B cell (primary cell): Measurements from ENCODE around the gene C5AR1. TPM values are rescaled to one million over a fixed set of nuclear protein-coding genes. Genes with fewer than 3 reads are reported as not detected.

ENCODE experiments used
- ATAC-seq: fragments of 200-7000 bp; cut with Tn5 transposase; one replicate; pipeline ENCODE4 v1.10.0; 2021; ENCODE audit warnings: low read depth, mild to moderate bottlenecking, moderate number of reproducible peaks, moderate library complexity
- CTCF ChIA-PET: fragments of 350-600 bp; sonication (Branson Sonifier 250); formaldehyde crosslinking; loops from one replicate; lab custom pipeline; 2021; ENCODE audit warnings: antibody characterized with exemption, inconsistent platforms; lab: Charles Lee
- POLR2A ChIA-PET: fragments of 350-600 bp; sonication (Branson Sonifier 250); formaldehyde crosslinking; loops from one replicate; lab custom pipeline; 2021; ENCODE audit warnings: antibody characterized with exemption; lab: Charles Lee
- DNase-seq: peaks from one replicate; pipeline ENCODE4 v3.0.0; 2013
- H2AFZ ChIP-seq: 2 replicates; pipeline ENCODE4 v1.6.1; 2012; ENCODE audit warnings: mild to moderate bottlenecking, low read depth, low read length; ENCODE audit not compliant: insufficient read depth, poor library complexity, severe bottlenecking
- H3K27ac ChIP-seq, 2 donors: 1 replicate in 1 of 2; 2 replicates in 1 of 2; pipeline ENCODE4 v1.5.1; 2012 to 2013; ENCODE audit warnings: low read length in 2 of 2, mild to moderate bottlenecking in 2 of 2, moderate library complexity in 1 of 2
- H3K27me3 ChIP-seq, 4 experiments: fragments of 200-600 bp in 1 of 4; sonication (generic) in 1 of 4; replicated peaks in 1 of 4; 1 replicate in 2 of 4; 2 replicates in 2 of 4; pipeline versions ENCODE4 v1.6.1 to v1.7.0; 2013 to 2016; ENCODE audit warnings: low read length in 3 of 4, mild to moderate bottlenecking in 2 of 4, mixed read lengths in 1 of 4, moderate library complexity in 1 of 4; ENCODE audit not compliant: insufficient read depth in 4 of 4, control insufficient read depth in 3 of 4; ENCODE audit errors: control extremely low read depth in 1 of 4
- H3K36me3 ChIP-seq, 2 experiments: replicated peaks in 1 of 2; 1 replicate in 1 of 2; 2 replicates in 1 of 2; pipeline versions ENCODE4 v1.6.1 to v1.7.1; 2013; ENCODE audit warnings: low read length in 1 of 2; ENCODE audit not compliant: insufficient read depth in 2 of 2, control insufficient read depth in 1 of 2; ENCODE audit errors: control extremely low read depth in 1 of 2, extremely low read depth in 1 of 2
- H3K4me1 ChIP-seq, 2 donors: fragments of 200-600 bp in 1 of 2; sonication (generic) in 1 of 2; 1 replicate in 1 of 2; 2 replicates in 1 of 2; pipeline versions ENCODE4 v1.5.1 to v1.6.1; 2013 to 2017; ENCODE audit warnings: low read length in 2 of 2; ENCODE audit not compliant: control insufficient read depth in 2 of 2, insufficient read depth in 2 of 2
- H3K4me2 ChIP-seq: replicated peaks from 2 replicates; pipeline ENCODE3; 2012; ENCODE audit warnings: mild to moderate bottlenecking, low read depth, low read length; ENCODE audit not compliant: poor library complexity, severe bottlenecking
- H3K4me3 ChIP-seq, 5 experiments: fragments of 200-600 bp in 1 of 5; sonication (generic) in 1 of 5; 1 replicate in 3 of 5; 2 replicates in 2 of 5; pipeline versions ENCODE4 v1.5.1 to v1.7.0; 2011 to 2016; ENCODE audit warnings: low read length in 4 of 5, mild to moderate bottlenecking in 4 of 5, low read depth in 2 of 5, control low read depth in 1 of 5, moderate library complexity in 1 of 5; ENCODE audit not compliant: insufficient read depth in 1 of 5; ENCODE audit errors: control extremely low read depth in 1 of 5, extremely low read depth in 1 of 5
- H3K79me2 ChIP-seq: fragments of 200-600 bp; sonication (generic); one replicate; pipeline ENCODE4 v1.6.0; 2016; ENCODE audit warnings: low read length; ENCODE audit not compliant: control insufficient read depth, insufficient read depth
- H3K9ac ChIP-seq: fragments of 200-600 bp; sonication (generic); 2 replicates; pipeline ENCODE4 v1.6.1; 2017; ENCODE audit warnings: mild to moderate bottlenecking, low read length, moderate library complexity
- H3K9me3 ChIP-seq, 3 donors: one replicate each; pipeline versions ENCODE4 v1.6.1 to v1.7.1; 2013; ENCODE audit warnings: low read length in 2 of 3; ENCODE audit not compliant: control insufficient read depth in 2 of 3, insufficient read depth in 1 of 3; ENCODE audit errors: control extremely low read depth in 1 of 3
- H4K20me1 ChIP-seq: 2 replicates; pipeline ENCODE4 v1.6.0; 2012; ENCODE audit warnings: mild to moderate bottlenecking, low read length; ENCODE audit not compliant: insufficient read depth, control insufficient read depth, poor library complexity, severe bottlenecking
- H3K27ac Mint-ChIP-seq: one replicate; pipeline ENCODE4 v1.8.0; 2021; ENCODE audit warnings: mixed read lengths
- H3K27me3 Mint-ChIP-seq: one replicate; pipeline ENCODE4 v1.8.0; 2021; ENCODE audit warnings: mixed read lengths
- H3K4me1 Mint-ChIP-seq: one replicate; pipeline ENCODE4 v1.8.0; 2021; ENCODE audit warnings: mixed read lengths
- H3K4me3 Mint-ChIP-seq: one replicate; pipeline ENCODE4 v1.8.0; 2021; ENCODE audit warnings: mixed read lengths
- H3K9me3 Mint-ChIP-seq: one replicate; pipeline ENCODE4 v1.8.0; 2022; ENCODE audit warnings: mixed read lengths; ENCODE audit not compliant: insufficient read depth
- CTCF ChIP-seq: fragments of 200-600 bp; IDR thresholded peaks from one replicate; pipeline ENCODE4 v1.8.0; 2022; ENCODE audit warnings: antibody characterized with exemption, mild to moderate bottlenecking
- EZH2 ChIP-seq: IDR thresholded peaks from 2 replicates; pipeline ENCODE4 v1.6.1; 2012; ENCODE audit warnings: borderline replicate concordance, low read depth, mild to moderate bottlenecking, moderate library complexity, low read length; ENCODE audit not compliant: insufficient read depth, poor library complexity, severe bottlenecking
- WGBS: methylation state at CpG from one replicate; pipeline ENCODE4 v1.1.5; 2013; ENCODE audit warnings: missing lambda C conversion rate; ENCODE audit not compliant: insufficient coverage; 5-methylcytosine and 5-hydroxymethylcytosine counted together
- intact Hi-C: fragments of 100-400 bp; cut with micrococcal nuclease; formaldehyde crosslinking; loops from one replicate; pipeline ENCODE4 v1.10.0; 2022
- polyA plus RNA-seq: library from polyadenylated mRNA; depleted of rRNA; stranded (reverse); fragments of >200 nt; gene quantifications from 2 replicates; pipeline ENCODE4 v1.2.3, GENCODE V29; 2012
- total RNA-seq, 2 donors: library from RNA; stranded (reverse); fragments of 120-200 nt in 1 of 2; gene quantifications; 1 replicate in 1 of 2; 2 replicates in 1 of 2; pipeline versions ENCODE4 v1.2.3 to v1.2.4, GENCODE V29; 2013 to 2022

C5AR1 gene
- total and polyA plus RNA-seq, 2 donors (not counting 1 experiment from before 2014, with no cell fraction given), result 4.1 to 4.9 TPM

- DNase-seq (no peak), ATAC-seq (no peak)
- Mint-ChIP-seq H3K27me3 (peaks cover 9% of the 10 kb centered on the region), H3K9me3 (no peaks in the 10 kb centered on the region), H3K4me1 (peaks cover 11% of the 10 kb centered on the region), H3K4me3 (no peak overlapping the region), H3K27ac (no peak overlapping the region)
- H3K27ac ChIP-seq, result no peak overlapping the region
- peaks cover 0 to 5% (median 0%) of the 10 kb centered on the region in 3 donors for H3K9me3 ChIP-seq
- WGBS, result 95% methylated on average over 28 of the region's 29 CpGs
- H3K79me2 ChIP-seq, result no peaks in the 10 kb centered on the region
- no peak overlapping the region for H3K4me3 ChIP-seq
- H3K9ac ChIP-seq, result no peak overlapping the region
- POLR2A ChIA-PET, result no interaction called here
- intact Hi-C loops, result no loop called here
- H3K4me2 ChIP-seq, result no peak overlapping the region
- H4K20me1 ChIP-seq, result no peaks in the 10 kb centered on the region
- H2AFZ ChIP-seq, result no peak overlapping the region
- H3K27me3 ChIP-seq, result peaks cover 0 to 8% (median 0%) of the 10 kb centered on the region in 4 experiments
- CTCF ChIA-PET, result interaction anchor here (0.7 to 1.3 kb wide), 2 partner anchors 8 to 56 kb away, joined by 3 to 4 read pairs; partner anchors contain the start of gene DHX34
- H3K36me3 ChIP-seq, result no peaks in the 10 kb centered on the region
- peaks cover 0 to 8% of the 10 kb centered on the region in 2 donors for H3K4me1 ChIP-seq
- TF ChIP-seq EZH2 (no peak), CTCF (no peak)
Observed at GRCh38 chr19:47340477-47341208, 31.0 kb downstream of the C5AR1 start.

- Mint-ChIP-seq H3K27ac (no peak overlapping the region), H3K4me3 (no peak overlapping the region), H3K27me3 (peaks cover 9% of the 10 kb centered on the region), H3K4me1 (peaks cover 4% of the 10 kb centered on the region), H3K9me3 (no peaks in the 10 kb centered on the region)
- Histone ChIP-seq H3K4me2 (no peak overlapping the region), H3K4me1 (peaks cover 0 to 4% of the 10 kb centered on the region in 2 donors), H3K27me3 (peaks cover 0 to 8% (median 0%) of the 10 kb centered on the region in 4 experiments), H3K9ac (no peak overlapping the region), H3K79me2 (no peaks in the 10 kb centered on the region), H3K27ac (no peak overlapping the region), H3K4me3 (no peak overlapping the region), H4K20me1 (no peaks in the 10 kb centered on the region), H3K36me3 (no peaks in the 10 kb centered on the region), H3K9me3 (peaks cover 0 to 5% (median 0%) of the 10 kb centered on the region in 3 donors), H2AFZ (no peak overlapping the region)
- POLR2A ChIA-PET, result no interaction called here
- CTCF ChIA-PET, result no interaction called here
- TF ChIP-seq EZH2, result no peak
- 86% methylated on average over 1 of the region's 4 CpGs for WGBS
- no peak for DNase-seq
- ATAC-seq, result no peak
- intact Hi-C loops, result no loop called here
Observed at GRCh38 chr19:47341734-47342133, 32.1 kb downstream of the C5AR1 start.
